IMR-90 (cell line): ENCODE measurements around the gene FTO. TPM values are rescaled to one million over a fixed set of nuclear protein-coding genes. Genes with fewer than 3 reads are reported as not detected.

Source experiments
- ATAC-seq: fragments of 200-7000 bp; cut with Tn5 transposase; 2 replicates; pipeline ENCODE4 v1.9.1; 2020; ENCODE audit warnings: low read depth, mild to moderate bottlenecking, moderate library complexity
- BruUV-seq: library from RNA; stranded (reverse); fragments of 400-500 nt; replicated peaks from 2 replicates; lab custom pipeline; 2021; lab: Mats Ljungman, UMichigan
- CTCF ChIA-PET: fragments of 300-600 bp; formaldehyde crosslinking; extraction: SDS; loops from one replicate; lab custom pipeline; 2021; ENCODE audit warnings: antibody characterized with exemption; lab: Yijun Ruan, JAX
- POLR2A ChIA-PET: fragments of 300-600 bp; sonication (Branson Sonifier 250); formaldehyde crosslinking; loops from one replicate; lab custom pipeline; 2022; ENCODE audit warnings: antibody characterized with exemption; ENCODE audit not compliant: unreplicated experiment; lab: Charles Lee
- DNase-seq: peaks from one replicate; pipeline ENCODE4 v3.0.0; 2013
- H2AFZ ChIP-seq: replicated peaks from 2 replicates; pipeline ENCODE3; 2013; ENCODE audit warnings: low read length, mild to moderate bottlenecking; ENCODE audit not compliant: poor library complexity
- H2AK5ac ChIP-seq: 2 replicates; pipeline ENCODE4 v1.6.1; 2013; ENCODE audit warnings: low read depth, low read length, inconsistent platforms
- H2AK9ac ChIP-seq: replicated peaks from 2 replicates; pipeline ENCODE3; 2013; ENCODE audit warnings: mild to moderate bottlenecking, low read depth, low read length, moderate library complexity; ENCODE audit not compliant: poor library complexity
- H2BK120ac ChIP-seq: 2 replicates; pipeline ENCODE4 v1.6.1; 2013; ENCODE audit warnings: low read depth, low read length, inconsistent platforms
- H2BK15ac ChIP-seq: 3 replicates; pipeline ENCODE4 v1.6.1; 2013; ENCODE audit warnings: low read depth, low read length, inconsistent platforms
- H2BK20ac ChIP-seq: 2 replicates; pipeline ENCODE4 v1.6.1; 2013; ENCODE audit warnings: low read depth, mild to moderate bottlenecking, inconsistent platforms, low read length, moderate library complexity
- H2BK5ac ChIP-seq: 2 replicates; pipeline ENCODE4 v1.6.1; 2013; ENCODE audit warnings: mild to moderate bottlenecking, low read depth, low read length, inconsistent platforms; ENCODE audit not compliant: poor library complexity, severe bottlenecking
- H3K14ac ChIP-seq: replicated peaks from 2 replicates; pipeline ENCODE4 v1.6.1; 2013; ENCODE audit warnings: low read depth, low read length, inconsistent platforms
- H3K18ac ChIP-seq: 2 replicates; pipeline ENCODE4 v1.6.1; 2013; ENCODE audit warnings: low read depth, low read length, control low read depth
- H3K23ac ChIP-seq: 2 replicates; pipeline ENCODE4 v1.6.1; 2013; ENCODE audit warnings: low read depth, low read length, inconsistent platforms
- H3K27ac ChIP-seq: 2 replicates; pipeline ENCODE4 v1.5.1; 2013; ENCODE audit warnings: mild to moderate bottlenecking, control low read depth, low read length; ENCODE audit not compliant: insufficient read depth
- H3K27me3 ChIP-seq: 2 replicates; pipeline ENCODE4 v1.6.1; 2013; ENCODE audit warnings: low read length; ENCODE audit not compliant: control insufficient read depth, insufficient read depth
- H3K36me3 ChIP-seq: 2 replicates; pipeline ENCODE4 v1.6.1; 2013; ENCODE audit warnings: low read length, mixed read lengths; ENCODE audit not compliant: control insufficient read depth, insufficient read depth
- H3K4ac ChIP-seq: 2 replicates; pipeline ENCODE4 v1.6.1; 2013; ENCODE audit warnings: low read depth, low read length, inconsistent platforms
- H3K4me1 ChIP-seq: 2 replicates; pipeline ENCODE4 v1.6.1; 2013; ENCODE audit warnings: low read length, mixed read lengths; ENCODE audit not compliant: control insufficient read depth, insufficient read depth
- H3K4me2 ChIP-seq: 2 replicates; pipeline ENCODE4 v1.6.1; 2013; ENCODE audit warnings: low read depth, mild to moderate bottlenecking, control low read depth, low read length, moderate library complexity
- H3K4me3 ChIP-seq: 2 replicates; pipeline ENCODE4 v1.5.1; 2013; ENCODE audit warnings: low read depth, mild to moderate bottlenecking, control low read depth, low read length, moderate library complexity; ENCODE audit not compliant: insufficient read depth
- H3K56ac ChIP-seq: 2 replicates; pipeline ENCODE4 v1.6.1; 2013; ENCODE audit warnings: low read length, inconsistent platforms; ENCODE audit not compliant: insufficient read depth; ENCODE audit errors: extremely low read depth
- H3K79me1 ChIP-seq, 2 experiments: 2 replicates each; pipeline ENCODE4 v1.6.1; 2013; ENCODE audit warnings: low read length in 2 of 2, inconsistent platforms in 1 of 2, low read depth in 1 of 2
- H3K9ac ChIP-seq: 2 replicates; pipeline ENCODE4 v1.6.1; 2013; ENCODE audit warnings: low read depth, low read length, control low read depth
- H3K9me1 ChIP-seq: 2 replicates; pipeline ENCODE4 v1.6.1; 2013; ENCODE audit warnings: low read length, inconsistent platforms; ENCODE audit not compliant: insufficient read depth
- H3K9me3 ChIP-seq: 2 replicates; pipeline ENCODE4 v1.6.1; 2013; ENCODE audit warnings: low read length; ENCODE audit not compliant: control insufficient read depth, insufficient read depth
- H4K20me1 ChIP-seq: 2 replicates; pipeline ENCODE4 v1.6.1; 2013; ENCODE audit warnings: low read length, inconsistent platforms; ENCODE audit not compliant: insufficient read depth
- H4K5ac ChIP-seq: 2 replicates; pipeline ENCODE4 v1.6.1; 2013; ENCODE audit warnings: mild to moderate bottlenecking, low read depth, low read length, control low read depth
- H4K8ac ChIP-seq, 2 experiments: 2 replicates each; pipeline ENCODE4 v1.6.1; 2013; ENCODE audit warnings: low read depth in 2 of 2, low read length in 2 of 2, control low read depth in 1 of 2, inconsistent platforms in 1 of 2
- H4K91ac ChIP-seq: 2 replicates; pipeline ENCODE4 v1.6.1; 2013; ENCODE audit warnings: low read depth, low read length, inconsistent platforms; ENCODE audit not compliant: insufficient read depth
- BHLHE40 ChIP-seq: fragments of 150-350 bp; IDR thresholded peaks from 2 replicates; pipeline ENCODE4 v1.6.1; 2016; ENCODE audit warnings: mild to moderate bottlenecking, low read depth, low read length
- CHD1 ChIP-seq: IDR thresholded peaks from 2 replicates; pipeline ENCODE4 v1.6.1; 2012; ENCODE audit warnings: low read depth, low read length, improper control_type of control experiment
- POLR2A ChIP-seq: IDR thresholded peaks from 2 replicates; pipeline ENCODE4 v1.6.1; 2012; ENCODE audit warnings: mild to moderate bottlenecking, low read depth, low read length
- RAD21 ChIP-seq: IDR thresholded peaks from 2 replicates; pipeline ENCODE4 v1.6.1; 2012; ENCODE audit warnings: low read length, improper control_type of control experiment
- WGBS, 2 experiments: methylation state at CpG; one replicate each; pipeline versions ENCODE4 v1.1.5 to v1.1.7; 2013; ENCODE audit warnings: missing lambda C conversion rate in 2 of 2; ENCODE audit not compliant: insufficient read length in 1 of 2; ENCODE audit errors: extremely low coverage in 2 of 2; 5-methylcytosine and 5-hydroxymethylcytosine counted together
- dilution Hi-C: fragments of 300-500 bp; cut with HindIII; formaldehyde crosslinking; loops from one replicate; pipeline ENCODE4 v1.14.3; 2018; ENCODE audit warnings: low sequenced_read_pairs; ENCODE audit not compliant: unreplicated experiment
- in situ Hi-C: fragments of 300-500 bp; cut with MboI; formaldehyde crosslinking; loops from 3 replicates; pipeline ENCODE4 v1.14.3; 2019; ENCODE audit warnings: low sequenced_read_pairs, inconsistent platforms, mixed read lengths
- intact Hi-C: fragments of 100-400 bp; cut with micrococcal nuclease; formaldehyde crosslinking; loops from 2 replicates; pipeline ENCODE4 v1.10.0; 2022
- polyA plus RNA-seq, 3 experiments: library from polyadenylated mRNA; depleted of rRNA; stranded (reverse); fragments of >200 nt; gene quantifications; 2 replicates each; pipeline ENCODE4 v1.2.3, GENCODE V29; 2012; ENCODE audit warnings: low replicate concordance in 1 of 3
- total RNA-seq: library from RNA; depleted of rRNA; stranded (reverse); fragments of >200 nt; gene quantifications from 2 replicates; pipeline ENCODE4 v1.2.3, GENCODE V29; 2012
- TF ChIP-seq, protein P1 (sequence below): conservative IDR thresholded peaks from 2 replicates; pipeline ENCODE4 v1.5.1; 2012; ENCODE audit warnings: mild to moderate bottlenecking, low read depth, low read length, improper control_type of control experiment

Gene FTO
- total and polyA plus RNA-seq, 2 of the 4 experiments (the other 2 are of a cell fraction): 70.3 to 132 TPM

DNA sequence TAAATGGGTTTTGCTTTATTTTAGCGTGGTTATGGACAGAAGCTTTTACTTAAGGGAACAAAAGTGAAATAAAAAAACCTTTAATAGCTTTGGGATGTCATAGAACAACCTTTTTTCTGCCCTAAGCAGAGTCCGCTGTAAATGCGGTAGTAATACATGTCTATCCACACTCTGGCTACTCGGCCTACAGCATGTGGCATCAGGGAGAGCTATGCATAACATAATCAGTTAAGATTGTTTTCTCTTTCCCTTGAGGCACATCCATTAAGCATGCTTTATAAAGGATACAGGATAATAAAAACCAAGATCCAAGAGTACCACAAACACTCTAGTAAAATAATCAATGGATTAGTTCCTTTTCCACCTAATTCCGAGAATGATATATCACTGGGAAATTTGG lies 10.6 kb upstream of the FTO start:
- no CpG with 5 or more reads among the region's 5 CpGs for WGBS, 2 experiments
- POLR2A ChIA-PET: no interaction called here
- intact Hi-C loops: no loop called here

More for the DNA sequence above, 10.6 kb upstream of the FTO start:
- Histone ChIP-seq H4K8ac (no peak overlapping the region), H4K5ac (no peak overlapping the region), H2BK120ac (no peak overlapping the region), H2BK20ac (no peak overlapping the region), H2AFZ (no peak overlapping the region), H2BK15ac (no peak overlapping the region), H3K4me3 (no peak overlapping the region), H3K9me3 (no peaks in the 10 kb centered on the region), H3K14ac (no peak overlapping the region), H3K27me3 (no peaks in the 10 kb centered on the region), H2BK5ac (no peak overlapping the region), H3K79me1 (no peaks in the 10 kb centered on the region), H3K9me1 (no peaks in the 10 kb centered on the region), H3K4me2 (no peak overlapping the region), H3K56ac (no peak overlapping the region), H3K23ac (no peak overlapping the region), H2AK9ac (no peak overlapping the region), H3K4me1 (no peaks in the 10 kb centered on the region; the same call in 1 of the 2 replicates), H3K18ac (no peak overlapping the region), H3K4ac (no peak overlapping the region), H3K27ac (no peak overlapping the region), H3K36me3 (no peaks in the 10 kb centered on the region), H4K91ac (no peak overlapping the region), H3K9ac (no peak overlapping the region), H2AK5ac (no peak overlapping the region), H4K20me1 (no peaks in the 10 kb centered on the region)
- TF ChIP-seq POLR2A (no peak), RAD21 (no peak), BHLHE40 (no peak), CHD1 (no peak)
- TF ChIP-seq, protein P1, sequence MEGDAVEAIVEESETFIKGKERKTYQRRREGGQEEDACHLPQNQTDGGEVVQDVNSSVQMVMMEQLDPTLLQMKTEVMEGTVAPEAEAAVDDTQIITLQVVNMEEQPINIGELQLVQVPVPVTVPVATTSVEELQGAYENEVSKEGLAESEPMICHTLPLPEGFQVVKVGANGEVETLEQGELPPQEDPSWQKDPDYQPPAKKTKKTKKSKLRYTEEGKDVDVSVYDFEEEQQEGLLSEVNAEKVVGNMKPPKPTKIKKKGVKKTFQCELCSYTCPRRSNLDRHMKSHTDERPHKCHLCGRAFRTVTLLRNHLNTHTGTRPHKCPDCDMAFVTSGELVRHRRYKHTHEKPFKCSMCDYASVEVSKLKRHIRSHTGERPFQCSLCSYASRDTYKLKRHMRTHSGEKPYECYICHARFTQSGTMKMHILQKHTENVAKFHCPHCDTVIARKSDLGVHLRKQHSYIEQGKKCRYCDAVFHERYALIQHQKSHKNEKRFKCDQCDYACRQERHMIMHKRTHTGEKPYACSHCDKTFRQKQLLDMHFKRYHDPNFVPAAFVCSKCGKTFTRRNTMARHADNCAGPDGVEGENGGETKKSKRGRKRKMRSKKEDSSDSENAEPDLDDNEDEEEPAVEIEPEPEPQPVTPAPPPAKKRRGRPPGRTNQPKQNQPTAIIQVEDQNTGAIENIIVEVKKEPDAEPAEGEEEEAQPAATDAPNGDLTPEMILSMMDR: no peak
- in situ Hi-C loops (no loop called here), dilution Hi-C loops (no loop called here)
- BruUV-seq: no TSS peak
- ATAC-seq (no peak), DNase-seq (no peak)
- CTCF ChIA-PET: no interaction called here
